SK-N-MC (cell line): ENCODE results near the gene ADISSP.

Experiments
- FOXP2 ChIP-seq: optimal IDR thresholded peaks from 2 replicates; pipeline ENCODE3; 2011; ENCODE audit warnings: mild to moderate bottlenecking, moderate library complexity; ENCODE audit not compliant: insufficient read depth; ENCODE audit errors: extremely low read length, control extremely low read depth
- POLR2AphosphoS5 ChIP-seq: IDR thresholded peaks from 2 replicates; pipeline ENCODE4 v1.6.1; 2012; ENCODE audit warnings: mild to moderate bottlenecking, low read depth, low read length, borderline replicate concordance

DNA sequence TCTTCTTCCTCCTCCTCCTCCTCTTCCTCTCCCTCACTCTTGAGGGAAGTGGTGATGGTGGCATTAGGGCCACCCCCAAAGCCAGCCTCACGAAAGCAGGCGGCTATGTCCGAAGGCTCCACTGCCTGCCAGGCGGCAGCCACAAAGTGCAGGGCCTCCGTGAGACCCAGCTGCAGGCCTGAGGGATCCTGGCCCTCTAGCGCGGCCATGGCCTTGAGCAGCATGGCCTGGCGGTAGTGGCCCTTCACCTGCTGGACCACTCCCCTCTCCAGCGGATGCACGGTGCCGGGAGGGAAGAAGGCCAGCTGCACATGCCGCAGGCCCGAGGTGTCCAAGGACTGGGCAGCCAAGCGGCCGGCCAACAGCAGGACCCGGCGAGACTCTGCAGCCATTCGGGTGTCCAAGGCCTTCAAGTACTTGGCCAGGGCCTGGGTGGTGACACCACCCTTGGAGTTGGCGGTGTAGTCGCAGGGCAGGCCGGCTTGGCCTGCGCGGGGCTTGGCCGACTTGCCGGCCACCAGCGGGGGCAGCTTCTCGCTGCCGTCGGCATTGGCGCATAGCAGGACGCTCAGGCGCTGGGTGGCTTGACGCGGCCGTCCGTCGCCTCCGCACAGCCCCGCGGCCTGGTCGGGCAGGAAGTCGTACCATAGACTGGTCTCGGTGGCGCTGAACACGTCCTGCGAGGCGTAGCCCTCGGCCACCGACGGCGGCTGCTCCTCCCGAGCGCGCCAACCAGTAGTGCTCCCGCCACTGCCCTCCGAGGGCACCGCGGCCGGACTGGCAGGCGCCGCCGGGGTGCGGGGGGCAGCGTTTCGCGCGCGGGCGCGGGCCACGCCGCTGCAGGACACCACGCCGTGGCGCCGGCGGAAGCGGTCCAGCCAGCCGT, 17.9 kb upstream of the ADISSP start:
- no peak for TF ChIP-seq POLR2AphosphoS5
- TF ChIP-seq FOXP2: no peak
